GM12878 (cell line): ENCODE measurements around the gene ZNF764. TPM values are rescaled to one million over a fixed set of nuclear protein-coding genes. Genes with fewer than 3 reads are reported as not detected.

Source experiments
- ATF7 ChIP-seq: fragments of 450-650 bp; IDR thresholded peaks from 2 replicates; pipeline ENCODE4 v1.6.1; 2016; ENCODE audit warnings: low read depth, mild to moderate bottlenecking
- CHD4 ChIP-seq: fragments of 200-600 bp; sonication (generic); IDR thresholded peaks from 2 replicates; pipeline ENCODE4 v1.6.1; 2016; ENCODE audit warnings: mild to moderate bottlenecking
- DPF2 ChIP-seq: fragments of 450-650 bp; IDR thresholded peaks from 2 replicates; pipeline ENCODE4 v1.6.1; 2017; ENCODE audit warnings: mild to moderate bottlenecking
- EP300 ChIP-seq, 2 experiments: fragments of 150-350 bp in 1 of 2; IDR thresholded peaks; 2 replicates each; pipeline ENCODE4 v1.6.1; 2011 to 2012; ENCODE audit warnings: low read depth in 2 of 2, low read length in 2 of 2, borderline replicate concordance in 1 of 2, improper control_type of control experiment in 1 of 2, inconsistent platforms in 1 of 2; ENCODE audit not compliant: control insufficient read depth in 1 of 2
- ESRRA ChIP-seq: IDR thresholded peaks from 2 replicates; pipeline ENCODE4 v1.6.1; 2012; ENCODE audit warnings: mild to moderate bottlenecking, low read length, improper control_type of control experiment
- FOXK2 ChIP-seq: fragments of 450-650 bp; IDR thresholded peaks from 2 replicates; pipeline ENCODE4 v1.6.1; 2017; ENCODE audit warnings: mild to moderate bottlenecking, moderate library complexity
- GATAD2B ChIP-seq: fragments of 450-650 bp; conservative IDR thresholded peaks from 2 replicates; pipeline ENCODE4 v1.6.1; 2017; ENCODE audit warnings: low read depth, mild to moderate bottlenecking, moderate library complexity
- LARP7 ChIP-seq: fragments of 450-650 bp; IDR thresholded peaks from 2 replicates; pipeline ENCODE4 v1.6.1; 2017; ENCODE audit warnings: mild to moderate bottlenecking
- MXI1 ChIP-seq: fragments of 150-350 bp; IDR thresholded peaks from 2 replicates; pipeline ENCODE4 v1.6.1; 2011; ENCODE audit warnings: low read depth, mild to moderate bottlenecking, inconsistent platforms, low read length, improper control_type of control experiment
- NBN ChIP-seq: fragments of 450-650 bp; IDR thresholded peaks from 2 replicates; pipeline ENCODE4 v1.6.1; 2016
- NFYB ChIP-seq: IDR thresholded peaks from 2 replicates; pipeline ENCODE4 v1.6.1; 2011; ENCODE audit warnings: low read depth, mild to moderate bottlenecking, low read length, improper control_type of control experiment, moderate library complexity; ENCODE audit not compliant: insufficient read depth
- NKRF ChIP-seq: fragments of 450-650 bp; conservative IDR thresholded peaks from 2 replicates; pipeline ENCODE4 v1.6.1; 2017; ENCODE audit warnings: mild to moderate bottlenecking, moderate library complexity
- RAD51 ChIP-seq: fragments of 450-650 bp; IDR thresholded peaks from 2 replicates; pipeline ENCODE4 v1.6.1; 2016; ENCODE audit warnings: moderate library complexity, mild to moderate bottlenecking, inconsistent platforms
- SMC3 ChIP-seq: IDR thresholded peaks from 2 replicates; pipeline ENCODE4 v1.6.1; 2011; ENCODE audit warnings: low read length, improper control_type of control experiment, borderline replicate concordance
- SPI1 ChIP-seq: IDR thresholded peaks from 2 replicates; pipeline ENCODE4 v1.6.1; 2011; ENCODE audit warnings: low read depth, mild to moderate bottlenecking, low read length, moderate library complexity, borderline replicate concordance; ENCODE audit not compliant: insufficient read depth
- polyA plus RNA-seq, 11 experiments: library from polyadenylated mRNA; depleted of rRNA in 4 of 11; unstranded in 6 of 11; stranded (reverse) in 5 of 11; fragments of >200 nt; fragmentation: Nextera tagmentation in 4 of 11; fragmentation: Illumina TruSeq in 1 of 11; extraction: Ambion mirVana in 4 of 11; extraction: Trizol in 1 of 11; gene quantifications; 1 replicate in 1 of 11; 2 replicates in 10 of 11; pipeline versions ENCODE4 v1.2.1 to v1.2.3, GENCODE V29; 2011 to 2016; ENCODE audit warnings: inconsistent platforms in 2 of 11, missing spikeins in 2 of 11, low read depth in 1 of 11
- total RNA-seq, 4 experiments: library from RNA; depleted of rRNA in 3 of 4; stranded (reverse); fragments of >200 nt in 3 of 4; fragmentation: Illumina TruSeq in 1 of 4; extraction: Trizol in 1 of 4; gene quantifications; 2 replicates each; pipeline versions ENCODE4 v1.2.1 to v1.2.3, GENCODE V29; 2013 to 2021
- TF ChIP-seq, protein P1 (sequence below): fragments of 450-650 bp; IDR thresholded peaks from 2 replicates; pipeline ENCODE4 v1.6.1; 2017; ENCODE audit warnings: low read depth, mild to moderate bottlenecking, moderate library complexity
- TF ChIP-seq, protein P2 (sequence below): IDR thresholded peaks from 2 replicates; pipeline ENCODE4 v1.6.1; 2012; ENCODE audit warnings: improper control_type of control experiment, low read depth, low read length; ENCODE audit not compliant: insufficient replicate concordance

The ZNF764 gene
- total and polyA plus RNA-seq, 10 of the 15 experiments (the other 5 are each of a cell fraction or from before 2014, with no cell fraction given) = 0.61 to 11.9 (median 3.8) TPM

DNA sequence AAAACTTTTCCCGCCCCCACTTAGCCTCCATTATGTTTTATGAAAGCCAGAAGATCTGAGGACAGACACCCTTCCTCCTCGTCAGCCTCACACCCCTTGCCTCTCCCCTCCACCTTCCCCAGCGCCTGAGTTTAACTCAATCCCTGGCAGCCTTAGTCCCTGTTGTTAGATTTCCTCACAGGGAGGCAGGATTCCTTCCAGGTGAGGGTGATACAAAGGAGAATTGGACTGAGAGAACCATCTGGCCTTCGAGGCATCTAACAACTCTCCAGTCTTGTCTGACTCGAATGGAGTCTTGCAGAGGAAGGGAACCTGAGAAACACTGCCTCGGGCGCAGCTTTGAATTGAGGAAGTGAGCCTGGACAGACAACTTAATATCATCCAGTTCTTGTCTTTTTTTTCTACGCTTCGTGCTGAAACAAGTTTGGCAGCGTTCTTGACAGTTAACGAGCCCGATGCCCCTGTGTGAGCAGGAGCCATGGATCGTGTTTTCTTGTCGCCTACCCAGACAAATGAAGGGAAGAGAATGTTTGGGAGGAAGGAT is 30.5 kb downstream of the ZNF764 start (continued):
- peak; percentile 97 for TF ChIP-seq SPI1
- 0 out of 2 replicates have a peak, but pooled peaks have one; percentile 45 for TF ChIP-seq NBN
- no peak for TF ChIP-seq NFYB
- peak; percentile 26; the same call in 1 of the 2 replicates for TF ChIP-seq NKRF
- peak; percentile 18 for TF ChIP-seq GATAD2B
- TF ChIP-seq, protein P1, sequence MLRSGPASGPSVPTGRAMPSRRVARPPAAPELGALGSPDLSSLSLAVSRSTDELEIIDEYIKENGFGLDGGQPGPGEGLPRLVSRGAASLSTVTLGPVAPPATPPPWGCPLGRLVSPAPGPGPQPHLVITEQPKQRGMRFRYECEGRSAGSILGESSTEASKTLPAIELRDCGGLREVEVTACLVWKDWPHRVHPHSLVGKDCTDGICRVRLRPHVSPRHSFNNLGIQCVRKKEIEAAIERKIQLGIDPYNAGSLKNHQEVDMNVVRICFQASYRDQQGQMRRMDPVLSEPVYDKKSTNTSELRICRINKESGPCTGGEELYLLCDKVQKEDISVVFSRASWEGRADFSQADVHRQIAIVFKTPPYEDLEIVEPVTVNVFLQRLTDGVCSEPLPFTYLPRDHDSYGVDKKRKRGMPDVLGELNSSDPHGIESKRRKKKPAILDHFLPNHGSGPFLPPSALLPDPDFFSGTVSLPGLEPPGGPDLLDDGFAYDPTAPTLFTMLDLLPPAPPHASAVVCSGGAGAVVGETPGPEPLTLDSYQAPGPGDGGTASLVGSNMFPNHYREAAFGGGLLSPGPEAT = 0 out of 2 replicates have a peak, but pooled peaks have one; percentile 8
- no peak for TF ChIP-seq FOXK2
- TF ChIP-seq EP300 (IDR thresholded peaks at IDR 0.05; ENCODE audit: borderline replicate concordance in 1 of 2, control insufficient read depth in 1 of 2, low read depth in 2 of 2, low read length in 2 of 2) = peak in 1 of 2 experiments; percentile 8; a peak in 1 of 4 replicates
- no peak for TF ChIP-seq ATF7
- TF ChIP-seq DPF2 = peak; percentile 16
- TF ChIP-seq, protein P2, sequence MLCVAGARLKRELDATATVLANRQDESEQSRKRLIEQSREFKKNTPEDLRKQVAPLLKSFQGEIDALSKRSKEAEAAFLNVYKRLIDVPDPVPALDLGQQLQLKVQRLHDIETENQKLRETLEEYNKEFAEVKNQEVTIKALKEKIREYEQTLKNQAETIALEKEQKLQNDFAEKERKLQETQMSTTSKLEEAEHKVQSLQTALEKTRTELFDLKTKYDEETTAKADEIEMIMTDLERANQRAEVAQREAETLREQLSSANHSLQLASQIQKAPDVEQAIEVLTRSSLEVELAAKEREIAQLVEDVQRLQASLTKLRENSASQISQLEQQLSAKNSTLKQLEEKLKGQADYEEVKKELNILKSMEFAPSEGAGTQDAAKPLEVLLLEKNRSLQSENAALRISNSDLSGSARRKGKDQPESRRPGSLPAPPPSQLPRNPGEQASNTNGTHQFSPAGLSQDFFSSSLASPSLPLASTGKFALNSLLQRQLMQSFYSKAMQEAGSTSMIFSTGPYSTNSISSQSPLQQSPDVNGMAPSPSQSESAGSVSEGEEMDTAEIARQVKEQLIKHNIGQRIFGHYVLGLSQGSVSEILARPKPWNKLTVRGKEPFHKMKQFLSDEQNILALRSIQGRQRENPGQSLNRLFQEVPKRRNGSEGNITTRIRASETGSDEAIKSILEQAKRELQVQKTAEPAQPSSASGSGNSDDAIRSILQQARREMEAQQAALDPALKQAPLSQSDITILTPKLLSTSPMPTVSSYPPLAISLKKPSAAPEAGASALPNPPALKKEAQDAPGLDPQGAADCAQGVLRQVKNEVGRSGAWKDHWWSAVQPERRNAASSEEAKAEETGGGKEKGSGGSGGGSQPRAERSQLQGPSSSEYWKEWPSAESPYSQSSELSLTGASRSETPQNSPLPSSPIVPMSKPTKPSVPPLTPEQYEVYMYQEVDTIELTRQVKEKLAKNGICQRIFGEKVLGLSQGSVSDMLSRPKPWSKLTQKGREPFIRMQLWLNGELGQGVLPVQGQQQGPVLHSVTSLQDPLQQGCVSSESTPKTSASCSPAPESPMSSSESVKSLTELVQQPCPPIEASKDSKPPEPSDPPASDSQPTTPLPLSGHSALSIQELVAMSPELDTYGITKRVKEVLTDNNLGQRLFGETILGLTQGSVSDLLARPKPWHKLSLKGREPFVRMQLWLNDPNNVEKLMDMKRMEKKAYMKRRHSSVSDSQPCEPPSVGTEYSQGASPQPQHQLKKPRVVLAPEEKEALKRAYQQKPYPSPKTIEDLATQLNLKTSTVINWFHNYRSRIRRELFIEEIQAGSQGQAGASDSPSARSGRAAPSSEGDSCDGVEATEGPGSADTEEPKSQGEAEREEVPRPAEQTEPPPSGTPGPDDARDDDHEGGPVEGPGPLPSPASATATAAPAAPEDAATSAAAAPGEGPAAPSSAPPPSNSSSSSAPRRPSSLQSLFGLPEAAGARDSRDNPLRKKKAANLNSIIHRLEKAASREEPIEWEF = no peak
- TF ChIP-seq RAD51 = no peak
- peak; percentile 32; the same call in 1 of the 2 replicates for TF ChIP-seq LARP7
- TF ChIP-seq SMC3 = 0 out of 2 replicates have a peak, but pooled peaks have one; percentile 2
- 0 out of 2 replicates have a peak, but pooled peaks have one; percentile 7 for TF ChIP-seq MXI1
- TF ChIP-seq ESRRA = no peak
- TF ChIP-seq CHD4 = no peak
